Activated T-cell treated with anti-CD3 and anti-CD28 coated beads, Interleukin-2, amount 50 U/mL, for 4 hours (primary cell): ENCODE data around the gene RPS6KA1. TPM values are rescaled to one million over a fixed set of nuclear protein-coding genes. Genes with fewer than 3 reads are reported as not detected.
"Not testable (repeated sequence)": the region's sequence is repeated elsewhere in the genome, so short reads cannot be mapped to it uniquely, and the experiment has no call there.

Experiments
- ATAC-seq, 2 donors: fragments of 200-7000 bp; cut with Tn5 transposase; one replicate each; pipeline ENCODE4 v1.10.0; 2021
- DNase-seq: peaks from one replicate; pipeline ENCODE4 v3.0.0-alpha.2; 2020
- H3K27me3 Mint-ChIP-seq: one replicate; pipeline ENCODE4 v1.8.0; 2021; ENCODE audit warnings: low read depth, mixed read lengths
- H3K36me3 Mint-ChIP-seq: one replicate; pipeline ENCODE4 v1.8.0; 2022; ENCODE audit warnings: mixed read lengths; ENCODE audit not compliant: insufficient read depth
- H3K4me1 Mint-ChIP-seq: one replicate; pipeline ENCODE4 v1.8.0; 2021; ENCODE audit warnings: low read depth, mixed read lengths
- H3K4me3 Mint-ChIP-seq: one replicate; pipeline ENCODE4 v1.8.0; 2021; ENCODE audit warnings: mild to moderate bottlenecking, moderate library complexity, mixed read lengths
- H3K9me3 Mint-ChIP-seq: one replicate; pipeline ENCODE4 v1.8.0; 2021; ENCODE audit warnings: mixed read lengths
- total RNA-seq, 3 donors: library from RNA; stranded (reverse); gene quantifications; one replicate each; pipeline ENCODE4 v1.2.1, GENCODE V29; 2021

RPS6KA1 gene
- total RNA-seq, 3 donors from 2014 or later: 131 to 157 (median 134) TPM

DNA sequence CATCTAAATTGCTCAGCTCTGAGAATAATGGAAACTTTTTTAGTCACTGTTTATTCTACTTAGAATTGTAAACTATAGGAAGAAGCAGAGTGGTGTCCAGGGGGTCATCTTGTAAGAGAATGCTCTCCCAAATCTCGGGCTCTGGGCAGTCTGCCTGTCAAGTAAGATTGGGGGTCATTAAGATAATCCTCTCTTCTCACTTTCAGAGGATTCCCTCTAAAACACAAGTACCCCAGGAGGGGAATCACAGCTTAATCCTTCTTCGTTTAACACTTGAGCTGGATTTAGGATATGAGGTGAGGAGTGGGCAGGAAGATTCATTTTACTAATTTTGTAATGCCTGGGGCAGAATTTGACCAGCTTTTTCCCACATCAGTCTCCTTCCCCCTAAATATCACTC, 81.2 kb downstream of the RPS6KA1 start:
- ATAC-seq: no peak
- Mint-ChIP-seq H3K4me3 (no peak overlapping the region), H3K36me3 (no peaks in the 10 kb centered on the region), H3K9me3 (no peaks in the 10 kb centered on the region), H3K27me3 (peaks cover 3% of the 10 kb centered on the region), H3K4me1 (no peaks in the 10 kb centered on the region)
- DNase-seq: no peak

DNA sequence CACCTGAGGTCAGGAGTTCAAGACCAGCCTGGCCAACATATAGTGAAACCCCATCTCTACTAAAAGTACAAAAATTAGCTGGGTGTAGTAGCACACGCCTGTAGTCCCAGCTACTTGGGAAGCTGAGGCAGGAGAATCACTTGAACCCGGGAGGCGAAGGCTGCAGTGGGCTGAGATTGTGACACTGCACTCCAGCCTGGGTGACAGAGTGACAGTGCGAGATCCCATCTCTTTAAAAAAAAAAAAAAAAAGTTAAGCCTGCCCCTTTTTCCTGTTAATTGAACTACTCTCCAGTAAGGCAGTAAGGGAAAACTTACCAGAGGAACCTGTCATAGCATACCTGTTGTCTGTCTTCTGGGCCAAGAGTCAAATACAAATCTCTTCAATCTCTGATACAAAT, 83.1 kb downstream of the RPS6KA1 start:
- DNase-seq, ATAC-seq, H3K4me1 Mint-ChIP-seq, H3K36me3 Mint-ChIP-seq, H3K27me3 Mint-ChIP-seq, H3K4me3 Mint-ChIP-seq, H3K9me3 Mint-ChIP-seq: not testable (repeated sequence)

- Mint-ChIP-seq H3K36me3 (no peaks in the 10 kb centered on the region), H3K4me3 (no peak overlapping the region), H3K4me1 (peaks cover 11% of the 10 kb centered on the region), H3K27me3 (peaks cover 3% of the 10 kb centered on the region), H3K9me3 (no peaks in the 10 kb centered on the region)
- DNase-seq (no peak), ATAC-seq (no peak)
Measured at GRCh38 chr1:26614655-26615411, 85.3 kb downstream of the RPS6KA1 start.

DNA sequence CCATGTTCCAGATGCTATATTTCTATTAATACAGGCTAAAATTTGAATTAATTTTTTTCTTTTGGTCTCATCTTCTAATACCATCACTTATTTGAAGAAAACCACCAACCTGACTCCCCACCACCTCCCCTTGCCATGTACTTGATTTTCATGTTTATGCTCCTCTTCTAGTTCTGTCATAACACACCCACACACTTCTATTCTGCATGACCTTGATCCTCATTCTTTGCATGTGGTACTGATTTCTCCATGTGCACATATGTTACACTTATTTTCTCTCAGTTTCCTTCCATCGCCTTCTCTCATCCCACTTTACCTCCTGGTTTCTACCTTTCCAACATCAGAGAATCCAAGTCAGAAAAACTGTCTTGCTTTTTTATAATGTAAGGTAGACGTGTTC, 87.3 kb downstream of the RPS6KA1 start:
- Mint-ChIP-seq H3K4me1 (peaks cover 20% of the 10 kb centered on the region), H3K27me3 (no peaks in the 10 kb centered on the region), H3K9me3 (no peaks in the 10 kb centered on the region), H3K4me3 (no peak overlapping the region), H3K36me3 (no peaks in the 10 kb centered on the region)
- ATAC-seq (no peak), DNase-seq (no peak)

- no peak for ATAC-seq
- Mint-ChIP-seq H3K27me3 (no peaks in the 10 kb centered on the region), H3K4me1 (peaks cover 21% of the 10 kb centered on the region), H3K4me3 (no peak overlapping the region), H3K36me3 (no peaks in the 10 kb centered on the region), H3K9me3 (no peaks in the 10 kb centered on the region)
- no peak for DNase-seq
Measured at GRCh38 chr1:26618561-26618960, 89.0 kb downstream of the RPS6KA1 start.

Other genes starting within 250 kb of the RPS6KA1 start
- gene SH3BGRL3, start 249.7 kb upstream of the RPS6KA1 start, total RNA-seq: 100 to 1,000 TPM; 324 to 352 (median 326) TPM
- 10 to 100 TPM; 17.4 to 21.1 (median 19.9) TPM for gene UBXN11, start 223.1 kb upstream of the RPS6KA1 start, total RNA-seq
- 10 to 100 TPM; 82.3 to 99.4 (median 93.8) TPM for gene CD52, start 211.8 kb upstream of the RPS6KA1 start, total RNA-seq
- under 1 TPM; 0.16 to 0.45 (median 0.30) TPM for gene CRYBG2, start 175.6 kb upstream of the RPS6KA1 start, total RNA-seq
- under 1 TPM; 0.11 to 0.30 (median 0.13) TPM for gene ZNF683, start 157.0 kb upstream of the RPS6KA1 start, total RNA-seq
- gene LIN28A, start 118.9 kb upstream of the RPS6KA1 start, total RNA-seq: under 1 TPM; 0.37 to 0.57 (median 0.46) TPM
- 10 to 100 TPM; 59.7 to 68.8 (median 60.1) TPM for gene DHDDS, start 97.4 kb upstream of the RPS6KA1 start, total RNA-seq
- gene HMGN2, start 57.3 kb upstream of the RPS6KA1 start, total RNA-seq: 100 to 1,000 TPM; 417 to 447 (median 437) TPM
- 10 to 100 TPM; 85.0 to 92.7 (median 91.1) TPM for gene ARID1A, start 166.3 kb downstream of the RPS6KA1 start, total RNA-seq